Middle frontal gyrus (tissue), 1 donor: ENCODE measurements around the gene IGSF3.

Experiments
- DNase-seq: peaks from one replicate; pipeline ENCODE4 v3.0.0-alpha.2; 2015; ENCODE audit warnings: low spot score; ENCODE audit errors: extremely low spot score

The IGSF3 gene

DNA sequence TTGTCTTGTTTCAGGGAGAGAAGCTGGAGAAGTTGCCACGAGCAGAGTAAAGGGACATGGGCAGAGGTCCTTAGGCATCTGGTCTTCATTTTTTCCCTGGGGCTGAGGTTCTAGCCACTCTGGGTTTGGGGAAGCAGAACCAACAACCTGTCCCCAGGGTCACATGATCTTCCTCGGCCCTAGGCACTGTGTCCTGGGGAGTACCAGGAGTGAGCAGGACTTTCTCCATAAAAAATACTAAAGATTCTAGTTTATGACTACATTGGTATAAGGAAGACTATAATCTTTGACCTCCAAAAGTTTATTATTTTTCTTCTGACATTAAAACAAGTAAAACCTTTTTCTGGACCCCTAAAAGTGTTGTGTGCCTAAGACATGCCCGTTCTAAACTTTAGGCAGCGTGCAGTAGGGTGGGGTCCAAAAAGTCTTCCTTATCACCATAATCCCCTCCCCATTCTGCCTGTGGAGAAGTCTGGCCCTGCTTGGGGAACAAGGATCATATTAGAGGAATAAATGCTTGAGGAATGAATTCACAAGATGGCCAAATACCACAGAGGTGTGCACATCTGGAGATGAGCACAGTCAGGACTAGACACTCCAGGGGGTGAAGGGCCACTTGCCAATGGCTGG lies 19.3 kb upstream of the IGSF3 start:
- DNase-seq: no peak

DNA sequence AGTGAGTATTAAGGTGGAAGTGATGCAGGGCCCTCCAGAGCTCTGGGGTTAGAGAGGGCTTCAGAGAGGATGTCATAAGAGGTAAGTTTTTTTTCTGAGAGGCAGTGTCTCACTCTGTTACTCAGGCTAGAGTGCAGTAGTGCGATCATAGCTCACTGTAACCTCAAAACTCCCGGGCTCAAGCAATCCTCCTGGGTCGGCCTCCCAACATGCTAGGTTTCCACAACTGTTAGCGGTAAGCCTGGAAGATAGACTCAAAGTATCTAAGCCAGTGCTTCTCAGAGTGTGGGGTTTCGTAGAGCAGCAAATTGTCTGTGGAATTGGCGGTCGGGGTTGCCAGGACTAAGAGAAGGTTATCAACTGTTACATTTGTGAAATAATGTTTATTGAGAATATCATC lies 18.6 kb upstream of the IGSF3 start:
- DNase-seq: no peak

DNA sequence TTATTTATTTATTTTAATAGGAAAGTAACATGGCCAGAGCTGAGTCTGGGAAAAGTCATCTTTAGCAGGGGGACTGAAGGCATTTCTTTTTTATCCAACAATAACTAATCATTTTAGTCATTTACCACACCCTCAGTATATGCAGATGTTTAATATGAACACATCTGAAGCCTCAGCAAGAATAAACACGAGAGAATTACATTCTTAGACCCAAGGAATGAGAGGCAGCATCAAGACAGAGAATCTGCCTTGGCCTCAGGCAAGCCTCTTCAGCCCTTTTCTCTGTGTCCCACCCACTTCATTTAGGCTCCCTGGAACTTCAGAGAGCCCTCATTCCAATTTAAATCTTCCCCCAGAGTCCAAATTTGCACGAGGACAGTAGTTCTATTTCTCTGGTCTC lies 17.0 kb upstream of the IGSF3 start:
- DNase-seq: no peak

- no peak for DNase-seq
Observed at GRCh38 chr1:116682641-116683221, 15.2 kb upstream of the IGSF3 start.

DNA sequence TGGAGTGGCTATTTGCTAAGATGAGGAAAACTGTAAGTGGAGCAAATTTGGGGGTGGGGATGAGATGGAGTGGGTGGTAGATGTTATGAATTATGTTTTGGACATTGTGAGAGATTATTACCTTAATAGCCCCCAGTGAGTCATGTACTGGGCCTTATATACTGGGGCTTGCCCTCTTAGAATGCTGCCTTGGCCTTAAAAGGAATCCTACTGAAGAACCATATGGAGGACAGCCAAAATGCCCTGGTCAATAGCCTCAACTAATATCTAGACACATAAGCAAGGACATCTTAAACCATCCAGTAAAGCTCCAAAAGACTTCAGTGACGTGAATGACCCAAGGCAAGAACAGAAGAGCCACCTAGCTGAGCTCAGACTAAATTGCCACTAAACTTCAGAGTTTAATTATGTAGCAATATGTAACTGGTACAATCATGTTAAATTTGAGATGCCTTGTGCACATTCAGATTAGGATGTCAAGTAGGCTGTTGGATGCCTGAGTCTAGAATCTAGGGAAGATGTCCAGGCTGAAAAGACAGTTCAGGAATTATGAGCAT lies 13.9 kb upstream of the IGSF3 start:
- no peak for DNase-seq

DNA sequence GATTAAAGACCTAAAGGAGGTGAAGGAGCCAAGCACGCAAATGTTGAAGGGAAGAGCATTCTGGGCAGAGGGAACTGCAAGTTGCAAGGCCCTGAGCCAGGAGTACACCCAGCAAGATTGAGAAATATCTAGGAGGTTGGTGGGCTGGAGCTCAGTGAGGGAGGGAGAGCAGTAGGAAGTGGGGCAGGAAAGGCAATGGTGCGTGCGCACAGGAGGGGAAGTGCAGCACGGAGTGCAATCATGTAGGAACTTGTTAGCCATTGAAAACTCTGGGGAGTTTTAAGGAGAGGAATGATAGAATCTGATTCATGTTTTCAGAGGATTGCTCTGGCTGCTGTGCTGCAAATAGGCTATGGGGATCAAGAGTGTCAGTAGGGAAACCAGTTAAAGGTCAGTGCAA lies 13.2 kb upstream of the IGSF3 start:
- no peak for DNase-seq

DNA sequence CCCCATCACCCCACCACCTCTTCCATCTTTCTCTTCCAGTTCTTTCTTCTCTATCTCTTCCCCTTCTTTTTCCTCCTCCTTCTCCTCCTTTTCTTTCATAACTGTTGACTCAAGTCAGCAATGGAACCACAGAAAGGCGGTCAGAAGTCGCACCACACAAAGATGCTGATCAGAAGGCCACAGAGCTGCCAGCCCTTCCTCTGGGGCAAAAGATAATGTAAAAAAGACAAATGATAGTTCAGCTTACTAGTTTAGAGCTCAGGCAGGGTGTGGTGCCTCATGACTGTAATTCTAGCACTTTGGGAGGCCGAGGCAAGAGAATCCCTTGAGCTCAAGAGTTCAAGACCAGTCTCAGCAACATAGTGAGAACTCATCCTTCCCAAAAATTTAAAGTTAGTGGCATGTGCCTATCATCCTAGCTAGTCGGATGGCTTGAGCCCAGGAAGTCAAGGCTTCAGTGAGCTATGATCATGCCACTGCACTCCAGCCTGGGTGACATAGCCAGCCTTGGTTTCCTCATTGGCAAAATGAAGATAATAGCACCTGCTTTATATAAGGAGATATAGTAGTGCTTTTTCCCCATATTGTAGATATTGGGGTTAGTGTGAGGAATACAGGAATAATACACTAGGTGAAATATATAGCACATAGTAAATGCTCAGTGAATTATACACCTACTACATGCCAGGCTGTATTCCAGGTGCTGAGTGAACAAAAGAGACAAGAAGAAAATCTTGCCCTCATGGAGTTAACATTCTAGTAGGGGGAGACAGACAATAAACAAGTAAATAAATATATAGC lies 12.5 kb upstream of the IGSF3 start:
- DNase-seq: no peak

DNA sequence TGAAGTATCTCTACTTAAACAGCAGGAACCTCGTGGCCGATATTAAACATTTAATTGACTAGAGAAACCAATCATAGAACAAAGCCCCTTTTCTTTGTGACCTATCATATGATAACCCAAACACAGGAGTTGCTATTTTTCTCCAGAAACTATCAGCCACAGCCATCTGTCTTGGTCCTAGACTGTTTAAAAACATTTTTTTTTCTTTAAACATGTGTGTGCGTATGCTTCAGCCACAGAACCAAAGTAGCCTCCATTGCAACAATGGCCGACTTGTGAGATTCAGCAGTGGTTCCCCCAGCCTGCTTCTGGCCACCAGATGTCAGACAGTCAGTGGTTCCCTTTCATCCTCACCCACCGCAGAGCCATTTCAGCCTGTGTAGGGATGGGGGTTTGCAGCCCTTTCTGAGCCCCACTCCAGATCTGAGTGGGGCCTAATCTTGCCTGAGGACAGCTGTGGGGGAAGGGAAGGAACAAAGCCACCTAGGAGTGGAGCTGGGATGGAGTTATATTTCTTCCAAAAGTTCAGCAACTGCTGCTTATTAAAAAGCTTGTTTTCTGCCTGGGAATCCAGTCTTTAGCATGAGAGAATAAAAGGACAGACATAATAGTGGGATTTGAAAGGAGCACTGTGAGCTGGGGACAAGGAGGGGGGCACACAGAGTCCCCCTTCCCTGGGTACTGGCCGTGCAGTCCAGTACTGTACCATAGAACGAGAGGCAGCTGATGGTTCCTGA lies 11.7 kb upstream of the IGSF3 start:
- DNase-seq: no peak

GRCh38 chr1:116678732-116679090 lies 11.2 kb upstream of the IGSF3 start:
- no peak for DNase-seq

- DNase-seq: no peak
Observed at GRCh38 chr1:116677474-116678062, 10.0 kb upstream of the IGSF3 start.

DNA sequence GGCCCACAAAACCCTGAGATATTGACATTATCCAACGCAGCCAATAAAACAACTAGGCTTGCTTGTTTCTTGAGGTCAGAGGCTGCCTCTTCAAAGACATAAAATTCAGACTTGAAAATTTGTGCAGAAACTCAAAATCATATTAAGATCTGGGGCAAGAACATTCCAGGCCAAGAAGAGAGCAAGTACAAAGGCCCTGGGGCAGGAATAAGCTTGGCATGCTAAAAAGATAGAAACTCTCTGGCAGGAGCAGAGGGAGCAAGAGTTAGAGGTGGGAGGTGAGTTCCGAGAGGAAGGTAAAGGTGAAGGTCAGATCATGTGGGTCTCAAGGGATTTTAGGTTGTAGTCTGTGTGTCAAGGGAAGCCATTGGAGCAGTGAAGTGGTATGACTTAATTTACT lies 8.8 kb upstream of the IGSF3 start:
- DNase-seq: no peak

DNA sequence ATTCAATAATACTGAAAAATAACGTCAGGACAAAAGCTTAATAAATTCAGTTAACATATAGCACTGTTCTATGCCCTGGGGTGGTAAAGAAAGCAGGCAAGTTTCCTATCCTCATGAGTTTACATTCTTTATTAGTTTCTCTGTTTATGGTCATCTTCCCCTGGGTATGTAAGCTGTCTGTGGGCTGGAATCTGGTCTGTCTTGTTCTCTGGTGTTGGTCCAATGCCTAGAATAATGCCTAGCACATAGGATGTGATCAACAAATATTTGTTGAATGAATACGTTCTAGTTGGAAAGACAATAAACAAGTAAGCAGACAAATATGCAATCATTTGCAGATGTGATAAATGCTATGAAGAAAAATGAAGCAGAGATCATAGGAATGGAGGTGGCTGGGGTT lies 7.2 kb upstream of the IGSF3 start:
- no peak for DNase-seq

- DNase-seq: no peak
Observed at GRCh38 chr1:116674011-116674531, 6.5 kb upstream of the IGSF3 start.

DNA sequence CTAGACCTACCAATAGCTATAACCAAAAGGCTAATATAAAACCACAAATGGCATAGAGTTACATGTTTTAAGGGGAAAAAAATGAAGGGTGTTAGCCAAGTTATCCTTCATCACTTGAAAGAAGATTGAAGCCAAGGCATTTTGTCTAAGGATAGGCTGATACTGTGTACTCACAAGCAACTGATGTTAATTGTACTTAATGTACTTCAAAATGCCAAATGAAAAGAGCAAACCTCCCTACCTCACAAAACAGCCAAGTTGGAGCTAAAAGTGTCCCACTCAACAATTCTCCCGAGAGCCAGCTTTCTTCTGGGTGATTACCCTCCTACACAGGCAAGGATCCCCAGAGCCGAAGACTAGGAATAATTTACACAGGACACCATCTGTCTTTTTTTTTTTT lies 4.4 kb upstream of the IGSF3 start:
- DNase-seq: no peak

GRCh38 chr1:116671072-116671760 lies 3.7 kb upstream of the IGSF3 start:
- DNase-seq: no peak

- no peak for DNase-seq
Observed at GRCh38 chr1:116668277-116668676, 744 bp upstream of the IGSF3 start.

- no peak for DNase-seq
Observed at GRCh38 chr1:116667078-116667574, 407 bp downstream of the IGSF3 start.

GRCh38 chr1:116666187-116667077 lies 1.1 kb downstream of the IGSF3 start:
- no peak for DNase-seq

- DNase-seq: no peak
Observed at GRCh38 chr1:116664978-116665371, 2.6 kb downstream of the IGSF3 start.
